Brain microvascular endothelial cell (primary cell): Measurements from ENCODE around the gene POLR2A.

Experiments used
- DNase-seq: peaks from one replicate; pipeline ENCODE4 v3.0.0-alpha.2; 2020
- H3K27ac ChIP-seq: fragments of 250-450 bp; sonication (Bioruptor Pico); 2 replicates; pipeline ENCODE4 v1.5.1; 2020; ENCODE audit warnings: mild to moderate bottlenecking, moderate library complexity
- H3K27me3 ChIP-seq: fragments of 250-450 bp; sonication (Bioruptor Pico); replicated peaks from 2 replicates; pipeline ENCODE4 v1.5.1; 2020; ENCODE audit warnings: mild to moderate bottlenecking
- H3K36me3 ChIP-seq: fragments of 250-450 bp; sonication (Bioruptor Pico); replicated peaks from 2 replicates; pipeline ENCODE4 v1.5.1; 2020; ENCODE audit warnings: mild to moderate bottlenecking
- H3K4me3 ChIP-seq: 2 replicates; pipeline ENCODE4 v1.5.1; 2011; ENCODE audit warnings: low read depth, mild to moderate bottlenecking, control low read depth, low read length, moderate library complexity
- CTCF ChIP-seq: IDR thresholded peaks from 2 replicates; pipeline ENCODE4 v1.5.1; 2011; ENCODE audit warnings: low read depth, mild to moderate bottlenecking, moderate library complexity, low read length, control low read depth, inconsistent platforms; ENCODE audit errors: missing control alignments
- in situ Hi-C: cut with HindIII; loops from 2 replicates; pipeline ENCODE4 v1.10.0; 2017; ENCODE audit warnings: low sequenced_read_pairs, low pct_ligation_motif_present

Gene POLR2A

GRCh38 chr17:7459961-7460545 lies 24.1 kb upstream of the POLR2A start:
- DNase-seq = no peak
- Histone ChIP-seq H3K27me3 (no peaks in the 10 kb centered on the region), H3K36me3 (peaks cover 13% of the 10 kb centered on the region), H3K27ac (no peak overlapping the region), H3K4me3 (no peak overlapping the region)
- in situ Hi-C loops = no loop called here
- no peak for TF ChIP-seq CTCF

- no peak overlapping the region for H3K27ac ChIP-seq
- no peak for DNase-seq
- H3K4me3 ChIP-seq = no peak overlapping the region
- peaks cover 17% of the 10 kb centered on the region for H3K36me3 ChIP-seq
- TF ChIP-seq CTCF = no peak
- no peaks in the 10 kb centered on the region for H3K27me3 ChIP-seq
- in situ Hi-C loops = no loop called here
These were observed 23.1 kb upstream of the POLR2A start for GRCh38 chr17:7460850-7461660.

- Histone ChIP-seq H3K27ac (no peak overlapping the region), H3K36me3 (peaks cover 21% of the 10 kb centered on the region), H3K4me3 (no peak overlapping the region), H3K27me3 (no peaks in the 10 kb centered on the region)
- in situ Hi-C loops = no loop called here
- TF ChIP-seq CTCF = no peak
- DNase-seq = no peak
These were observed 21.4 kb upstream of the POLR2A start for GRCh38 chr17:7462474-7463371.

GRCh38 chr17:7463372-7463846 lies 20.8 kb upstream of the POLR2A start:
- Histone ChIP-seq H3K36me3 (peaks cover 21% of the 10 kb centered on the region), H3K4me3 (no peak overlapping the region), H3K27me3 (no peaks in the 10 kb centered on the region), H3K27ac (no peak overlapping the region)
- no peak for TF ChIP-seq CTCF
- in situ Hi-C loops = no loop called here
- DNase-seq = no peak

GRCh38 chr17:7464081-7464480 lies 20.1 kb upstream of the POLR2A start:
- peaks cover 21% of the 10 kb centered on the region for H3K36me3 ChIP-seq
- in situ Hi-C loops = no loop called here
- DNase-seq = no peak
- no peak for TF ChIP-seq CTCF
- H3K27me3 ChIP-seq = no peaks in the 10 kb centered on the region
- H3K4me3 ChIP-seq = no peak overlapping the region
- H3K27ac ChIP-seq = no peak overlapping the region
